Sigmoid colon (tissue), 7 donors: Measurements from ENCODE around the gene TPK1. TPM values are rescaled to one million over a fixed set of nuclear protein-coding genes. Genes with fewer than 3 reads are reported as not detected.
A peak's percentile ranks its signal among the peaks of the same experiment; 100 is the strongest.
"Not testable (repeated sequence)": the region's sequence is repeated elsewhere in the genome, so short reads cannot be mapped to it uniquely, and the experiment has no call there.

ENCODE experiments used
- DNase-seq: peaks from one replicate; pipeline ENCODE4 v3.0.0-alpha.2; 2019
- H3K27ac ChIP-seq, 4 donors: fragments of 200-600 bp; sonication (generic); one replicate each; pipeline ENCODE4 v1.5.1; 2016 to 2019; ENCODE audit warnings: mild to moderate bottlenecking in 1 of 4
- H3K27me3 ChIP-seq, 3 donors: fragments of 200-600 bp; sonication (generic); one replicate each; pipeline ENCODE4 v1.5.1; 2019; ENCODE audit warnings: mild to moderate bottlenecking in 1 of 3
- H3K36me3 ChIP-seq, 4 donors: fragments of 200-600 bp; sonication (generic); one replicate each; pipeline ENCODE4 v1.5.1; 2016 to 2019
- H3K4me1 ChIP-seq, 4 donors: fragments of 200-600 bp; sonication (generic); one replicate each; pipeline ENCODE4 v1.5.1; 2017 to 2019
- H3K4me3 ChIP-seq, 4 donors: fragments of 200-600 bp; sonication (generic); one replicate each; pipeline ENCODE4 v1.5.1; 2017 to 2019; ENCODE audit warnings: mild to moderate bottlenecking in 2 of 4, moderate library complexity in 1 of 4
- H3K9me3 ChIP-seq, 4 donors: fragments of 200-600 bp in 3 of 4; sonication (generic) in 3 of 4; one replicate each; pipeline versions ENCODE4 v1.5.1 to v1.6.1; 2013 to 2019
- EP300 ChIP-seq, 4 donors: sonication (generic); formaldehyde crosslinking; IDR thresholded peaks; one replicate each; pipeline ENCODE4 v1.6.1; 2017; ENCODE audit warnings: antibody characterized with exemption in 4 of 4
- POLR2A ChIP-seq, 2 donors: fragments of 450-650 bp; IDR thresholded peaks; one replicate each; pipeline ENCODE4 v1.6.1; 2016; ENCODE audit warnings: antibody characterized with exemption in 2 of 2, mild to moderate bottlenecking in 2 of 2, moderate library complexity in 2 of 2
- POLR2AphosphoS5 ChIP-seq, 4 donors: sonication (generic); formaldehyde crosslinking; IDR thresholded peaks; one replicate each; pipeline ENCODE4 v1.6.1; 2017; ENCODE audit warnings: antibody characterized with exemption in 4 of 4
- WGBS, 2 donors: extraction: QIAGEN DNeasy Blood & Tissue Kit; methylation state at CpG; one replicate each; pipeline ENCODE4 v1.1.7; 2013; 5-methylcytosine and 5-hydroxymethylcytosine counted together
- intact Hi-C: fragments of 100-400 bp; cut with DNase I; formaldehyde crosslinking; loops from one replicate; pipeline ENCODE4 v1.15.1; 2023
- polyA plus RNA-seq, 3 donors: library from polyadenylated mRNA; stranded (reverse); fragments of 200-250 nt; gene quantifications; one replicate each; pipeline ENCODE4 v1.2.3, GENCODE V29; 2013
- total RNA-seq, 4 donors: library from RNA; depleted of rRNA; stranded (reverse); fragments of >200 nt; gene quantifications; one replicate each; pipeline ENCODE4 v1.1.0, GENCODE V29; 2016
- TF ChIP-seq, protein P1 (sequence below), 4 experiments: fragments of 450-650 bp in 3 of 4; fragments of 200-600 bp in 1 of 4; IDR thresholded peaks; one replicate each; pipeline ENCODE4 v1.5.1; 2016 to 2019; ENCODE audit warnings: antibody characterized with exemption in 4 of 4, mild to moderate bottlenecking in 3 of 4, moderate library complexity in 2 of 4
- donor health status: healthy with polysubstance abuse.
- donor health status: Bipolar disorder and iron deficiency.
- donor health status: healthy.

The TPK1 gene
- total and polyA plus RNA-seq, 7 donors = 4.1 to 14.3 (median 7.2) TPM

DNA sequence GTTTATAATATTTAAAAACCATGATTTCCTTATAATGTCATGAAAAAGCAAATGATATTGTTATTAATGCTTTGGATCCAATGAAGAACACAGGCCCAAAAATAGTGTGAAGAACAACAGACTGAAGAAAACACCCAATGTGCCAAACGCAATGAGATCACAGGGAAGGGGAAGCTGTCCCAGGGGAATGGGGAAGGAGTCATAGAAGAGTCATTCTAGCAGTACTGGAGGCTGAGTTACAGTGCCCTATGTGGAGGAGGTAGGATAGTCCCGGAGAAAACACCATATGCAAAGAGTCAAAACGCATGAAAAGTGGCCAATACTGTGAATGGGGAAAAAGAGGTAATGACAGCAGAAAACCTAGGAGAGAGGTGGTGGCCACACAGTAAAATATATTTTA is 50.9 kb downstream of the TPK1 start:
- TF ChIP-seq, protein P1, sequence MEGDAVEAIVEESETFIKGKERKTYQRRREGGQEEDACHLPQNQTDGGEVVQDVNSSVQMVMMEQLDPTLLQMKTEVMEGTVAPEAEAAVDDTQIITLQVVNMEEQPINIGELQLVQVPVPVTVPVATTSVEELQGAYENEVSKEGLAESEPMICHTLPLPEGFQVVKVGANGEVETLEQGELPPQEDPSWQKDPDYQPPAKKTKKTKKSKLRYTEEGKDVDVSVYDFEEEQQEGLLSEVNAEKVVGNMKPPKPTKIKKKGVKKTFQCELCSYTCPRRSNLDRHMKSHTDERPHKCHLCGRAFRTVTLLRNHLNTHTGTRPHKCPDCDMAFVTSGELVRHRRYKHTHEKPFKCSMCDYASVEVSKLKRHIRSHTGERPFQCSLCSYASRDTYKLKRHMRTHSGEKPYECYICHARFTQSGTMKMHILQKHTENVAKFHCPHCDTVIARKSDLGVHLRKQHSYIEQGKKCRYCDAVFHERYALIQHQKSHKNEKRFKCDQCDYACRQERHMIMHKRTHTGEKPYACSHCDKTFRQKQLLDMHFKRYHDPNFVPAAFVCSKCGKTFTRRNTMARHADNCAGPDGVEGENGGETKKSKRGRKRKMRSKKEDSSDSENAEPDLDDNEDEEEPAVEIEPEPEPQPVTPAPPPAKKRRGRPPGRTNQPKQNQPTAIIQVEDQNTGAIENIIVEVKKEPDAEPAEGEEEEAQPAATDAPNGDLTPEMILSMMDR (IDR thresholded peaks at IDR 0.05) = no peak
- TF ChIP-seq POLR2AphosphoS5 (IDR thresholded peaks at IDR 0.05) = no peak
- peak; percentile 63 for DNase-seq
- intact Hi-C loops = no loop called here
- WGBS, 2 donors = 87 to 93% methylated on average over 3 of the region's 3 CpGs
- H3K9me3 ChIP-seq = no peaks in the 10 kb centered on the region
- no peaks in the 10 kb centered on the region for H3K36me3 ChIP-seq
- no peaks in the 10 kb centered on the region for H3K27me3 ChIP-seq
- H3K27ac ChIP-seq = no peak overlapping the region
- H3K4me3 ChIP-seq = no peak overlapping the region
- no peaks in the 10 kb centered on the region for H3K4me1 ChIP-seq

DNA sequence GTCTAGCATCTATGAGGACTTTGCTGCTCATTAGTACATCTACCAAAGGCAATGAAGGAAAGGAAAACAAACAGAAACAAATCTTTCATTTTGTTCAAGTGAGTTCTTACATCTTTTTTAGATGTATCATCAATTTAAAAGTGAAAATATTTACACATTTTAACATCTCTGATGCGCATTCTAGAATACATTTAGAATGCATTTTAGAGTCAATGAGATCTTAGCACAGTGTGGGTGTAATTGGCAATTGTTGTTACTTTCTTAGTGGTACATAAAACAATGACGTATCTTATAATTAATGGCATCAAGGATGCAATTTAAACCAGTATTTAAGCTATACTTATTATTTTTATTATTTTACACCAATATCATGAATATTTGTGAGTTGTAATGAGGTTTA is 51.4 kb downstream of the TPK1 start:
- TF ChIP-seq, protein P1 (IDR thresholded peaks at IDR 0.05) = no peak
- TF ChIP-seq POLR2A (IDR thresholded peaks at IDR 0.05) (no peak), EP300 (IDR thresholded peaks at IDR 0.05) (no peak), POLR2AphosphoS5 (IDR thresholded peaks at IDR 0.05) (no peak)
- no peaks in the 10 kb centered on the region for H3K27me3 ChIP-seq
- 90 to 93% methylated on average over 2 of the region's 2 CpGs for WGBS, 2 donors
- intact Hi-C loops = no loop called here
- H3K36me3 ChIP-seq = no peaks in the 10 kb centered on the region
- no peaks in the 10 kb centered on the region for H3K9me3 ChIP-seq
- no peak for DNase-seq
- no peaks in the 10 kb centered on the region for H3K4me1 ChIP-seq
- no peak overlapping the region for H3K27ac ChIP-seq
- H3K4me3 ChIP-seq = no peak overlapping the region

DNA sequence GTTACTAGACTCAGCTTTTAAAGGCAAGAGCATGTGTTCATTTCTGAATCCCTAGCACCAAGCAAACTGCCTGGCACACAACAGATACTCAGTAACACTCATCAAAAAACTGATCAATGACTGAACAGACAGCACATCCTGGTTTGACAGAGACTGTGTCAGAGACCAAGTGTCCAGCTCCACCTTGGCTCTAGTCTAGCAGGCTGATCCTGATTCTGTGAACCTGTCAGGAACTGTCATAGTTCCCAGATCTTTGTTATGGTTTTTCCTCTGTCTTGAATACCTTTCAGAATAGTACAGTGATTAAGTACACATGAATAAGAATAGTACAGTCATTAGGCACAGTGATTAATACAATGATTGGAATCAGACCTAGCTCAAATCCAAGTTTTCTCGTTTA is 53.0 kb downstream of the TPK1 start:
- H3K27ac ChIP-seq = no peak overlapping the region
- H3K27me3 ChIP-seq = no peaks in the 10 kb centered on the region
- no peaks in the 10 kb centered on the region for H3K9me3 ChIP-seq
- H3K4me1 ChIP-seq = no peaks in the 10 kb centered on the region
- H3K4me3 ChIP-seq = no peak overlapping the region
- intact Hi-C loops = no loop called here
- no peak for DNase-seq
- TF ChIP-seq, protein P1 (IDR thresholded peaks at IDR 0.05) = no peak
- TF ChIP-seq POLR2AphosphoS5 (IDR thresholded peaks at IDR 0.05) = no peak
- TF ChIP-seq EP300 (IDR thresholded peaks at IDR 0.05) = no peak
- no peak for TF ChIP-seq POLR2A (IDR thresholded peaks at IDR 0.05)
- H3K36me3 ChIP-seq = no peaks in the 10 kb centered on the region
- 0 to 85% methylated on average over 1 of the region's 1 CpG for WGBS, 2 donors

DNA sequence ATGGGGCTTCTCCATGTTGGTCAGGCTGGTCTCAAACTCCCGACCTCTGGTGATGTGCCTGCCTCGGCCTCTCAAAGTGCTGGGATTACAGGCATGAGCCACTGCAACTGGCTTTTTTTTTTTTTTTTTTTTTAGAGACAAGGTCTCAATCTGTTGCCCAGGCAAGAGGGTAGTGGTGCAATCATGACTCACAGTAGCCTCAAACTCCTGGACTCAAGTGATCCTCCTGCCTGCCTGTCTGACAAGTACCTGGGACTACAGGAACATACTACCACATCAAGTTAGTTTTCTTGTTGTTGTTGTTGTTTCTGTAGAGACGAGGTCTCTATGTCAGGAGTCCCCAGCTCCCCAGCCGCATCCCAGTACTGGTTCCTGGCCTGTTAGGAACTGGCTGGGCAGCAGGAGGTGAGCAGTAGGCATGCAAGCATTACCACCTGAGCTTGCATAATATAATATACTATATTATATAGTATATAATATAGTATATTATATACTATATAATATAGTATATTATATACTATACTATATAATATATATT is 55.7 kb downstream of the TPK1 start:
- WGBS, 2 donors = 95 to 97% methylated on average over 4 of the region's 4 CpGs
- no peaks in the 10 kb centered on the region for H3K9me3 ChIP-seq
- intact Hi-C loops = no loop called here

DNA sequence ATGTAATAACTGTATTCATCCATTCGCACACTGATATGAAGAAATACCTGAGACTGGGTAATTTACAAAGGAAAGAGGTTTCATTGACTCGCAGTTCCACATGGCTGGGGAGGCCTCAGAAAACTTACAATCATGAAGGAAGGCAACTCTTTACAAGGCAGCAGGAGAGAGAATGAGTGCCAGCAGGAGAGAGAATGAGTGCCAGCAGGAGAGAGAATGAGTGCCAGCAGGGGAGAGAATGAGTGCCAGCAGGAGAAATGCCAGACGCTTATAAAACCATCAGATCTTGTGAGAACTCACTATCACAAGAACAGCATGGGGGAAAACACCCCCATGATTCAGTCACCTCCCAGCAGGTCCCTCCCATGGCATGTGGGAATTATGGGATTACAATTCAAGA is 58.0 kb downstream of the TPK1 start:
- intact Hi-C loops, H3K9me3 ChIP-seq, H3K4me3 ChIP-seq, H3K4me1 ChIP-seq, H3K27me3 ChIP-seq, H3K27ac ChIP-seq, DNase-seq, H3K36me3 ChIP-seq: not testable (repeated sequence)
- 88 to 93% methylated on average over 3 of the region's 3 CpGs for WGBS, 2 donors

More for the DNA sequence above, 55.7 kb downstream of the TPK1 start:
- no peaks in the 10 kb centered on the region for H3K36me3 ChIP-seq
- H3K4me1 ChIP-seq = no peaks in the 10 kb centered on the region
- no peak overlapping the region for H3K27ac ChIP-seq
- TF ChIP-seq, protein P1 (IDR thresholded peaks at IDR 0.05) = no peak
- TF ChIP-seq POLR2A (IDR thresholded peaks at IDR 0.05) = no peak
- no peak for TF ChIP-seq EP300 (IDR thresholded peaks at IDR 0.05)
- TF ChIP-seq POLR2AphosphoS5 (IDR thresholded peaks at IDR 0.05) = no peak
- H3K4me3 ChIP-seq = no peak overlapping the region
- no peaks in the 10 kb centered on the region for H3K27me3 ChIP-seq
- no peak for DNase-seq
